Common myeloid progenitor, CD34-positive (primary cell): ENCODE results near the gene SYNDIG1.

Experiments used
- CTCF ChIA-PET: fragments of 350-600 bp; sonication (Branson Sonifier 250); formaldehyde crosslinking; loops from one replicate; lab custom pipeline; 2021; ENCODE audit warnings: antibody characterized with exemption; lab: Charles Lee
- POLR2A ChIA-PET: fragments of 350-600 bp; sonication (Branson Sonifier 250); formaldehyde crosslinking; loops from one replicate; lab custom pipeline; 2021; ENCODE audit warnings: antibody characterized with exemption; lab: Charles Lee
- DNase-seq, 3 donors: peaks; one replicate each; pipeline versions ENCODE4 v3.0.0 to v3.0.0-alpha.2; 2013
- H3K27ac ChIP-seq, 2 experiments: 1 replicate in 1 of 2; 2 replicates in 1 of 2; pipeline ENCODE4 v1.7.0; 2013; ENCODE audit warnings: inconsistent platforms in 2 of 2, low read length in 2 of 2, mild to moderate bottlenecking in 2 of 2, low read depth in 1 of 2, moderate library complexity in 1 of 2; ENCODE audit not compliant: severe bottlenecking in 2 of 2, insufficient read depth in 1 of 2, poor library complexity in 1 of 2
- H3K27me3 ChIP-seq, 5 experiments: replicated peaks in 2 of 5; 1 replicate in 3 of 5; 2 replicates in 2 of 5; pipeline versions ENCODE4 v1.6.1 to v1.7.0; 2013; ENCODE audit warnings: low read length in 4 of 5, mild to moderate bottlenecking in 2 of 5, moderate library complexity in 2 of 5, inconsistent platforms in 1 of 5; ENCODE audit not compliant: insufficient read depth in 5 of 5, control insufficient read depth in 4 of 5
- H3K36me3 ChIP-seq, 4 experiments: 1 replicate in 2 of 4; 2 replicates in 2 of 4; pipeline versions ENCODE4 v1.6.1 to v1.7.0; 2013; ENCODE audit warnings: low read length in 3 of 4, control low read depth in 1 of 4, mild to moderate bottlenecking in 1 of 4; ENCODE audit not compliant: control insufficient read depth in 4 of 4, insufficient read depth in 4 of 4
- H3K4me1 ChIP-seq, 4 experiments: 1 replicate in 3 of 4; 2 replicates in 1 of 4; pipeline versions ENCODE4 v1.6.1 to v1.7.1; 2013; ENCODE audit warnings: low read length in 3 of 4, mild to moderate bottlenecking in 3 of 4, control low read depth in 1 of 4, inconsistent platforms in 1 of 4, moderate library complexity in 1 of 4; ENCODE audit not compliant: control insufficient read depth in 4 of 4, insufficient read depth in 4 of 4; ENCODE audit errors: control extremely low read depth in 1 of 4
- H3K4me3 ChIP-seq, 7 experiments: 1 replicate in 4 of 7; 2 replicates in 3 of 7; pipeline versions ENCODE4 v1.5.1 to v1.7.0; 2013; ENCODE audit warnings: mild to moderate bottlenecking in 7 of 7, low read length in 6 of 7, moderate library complexity in 6 of 7, inconsistent platforms in 2 of 7, low read depth in 2 of 7, control low read depth in 1 of 7; ENCODE audit not compliant: insufficient read depth in 4 of 7, control insufficient read depth in 1 of 7; ENCODE audit errors: extremely low read depth in 1 of 7
- H3K9me3 ChIP-seq, 5 experiments: 1 replicate in 4 of 5; 2 replicates in 1 of 5; pipeline versions ENCODE4 v1.6.1 to v1.7.1; 2013; ENCODE audit warnings: low read length in 4 of 5, mild to moderate bottlenecking in 2 of 5, inconsistent platforms in 1 of 5, low read depth in 1 of 5, moderate library complexity in 1 of 5; ENCODE audit not compliant: control insufficient read depth in 4 of 5, insufficient read depth in 2 of 5; ENCODE audit errors: control extremely low read depth in 1 of 5
- WGBS: methylation state at CpG from one replicate; pipeline ENCODE4 v1.1.5; 2013; ENCODE audit not compliant: insufficient coverage; 5-methylcytosine and 5-hydroxymethylcytosine counted together

The SYNDIG1 gene

GRCh38 chr20:24491041-24491756, 21.8 kb downstream of the SYNDIG1 start:
- Histone ChIP-seq H3K27me3 (no peaks in the 10 kb centered on the region), H3K9me3 (no peaks in the 10 kb centered on the region), H3K27ac (no peak overlapping the region), H3K4me1 (no peaks in the 10 kb centered on the region), H3K4me3 (no peak overlapping the region), H3K36me3 (no peaks in the 10 kb centered on the region)
- POLR2A ChIA-PET: no interaction called here
- WGBS: 96% methylated on average over 8 of the region's 14 CpGs
- CTCF ChIA-PET: no interaction called here
- no peak for DNase-seq

GRCh38 chr20:24492031-24492607, 22.7 kb downstream of the SYNDIG1 start:
- Histone ChIP-seq H3K27me3 (no peaks in the 10 kb centered on the region), H3K4me3 (no peak overlapping the region), H3K36me3 (no peaks in the 10 kb centered on the region), H3K27ac (no peak overlapping the region), H3K9me3 (no peaks in the 10 kb centered on the region), H3K4me1 (no peaks in the 10 kb centered on the region)
- ChIA-PET CTCF (no interaction called here), POLR2A (no interaction called here)
- WGBS: 83% methylated on average over 14 of the region's 16 CpGs
- DNase-seq: no peak

- Histone ChIP-seq H3K27ac (no peak overlapping the region), H3K36me3 (no peaks in the 10 kb centered on the region), H3K27me3 (no peaks in the 10 kb centered on the region), H3K9me3 (no peaks in the 10 kb centered on the region), H3K4me1 (no peaks in the 10 kb centered on the region), H3K4me3 (no peak overlapping the region)
- 80% methylated on average over 2 of the region's 2 CpGs for WGBS
- ChIA-PET POLR2A (no interaction called here), CTCF (no interaction called here)
- DNase-seq: no peak
These were observed 23.3 kb downstream of the SYNDIG1 start for GRCh38 chr20:24492698-24493097.

DNA sequence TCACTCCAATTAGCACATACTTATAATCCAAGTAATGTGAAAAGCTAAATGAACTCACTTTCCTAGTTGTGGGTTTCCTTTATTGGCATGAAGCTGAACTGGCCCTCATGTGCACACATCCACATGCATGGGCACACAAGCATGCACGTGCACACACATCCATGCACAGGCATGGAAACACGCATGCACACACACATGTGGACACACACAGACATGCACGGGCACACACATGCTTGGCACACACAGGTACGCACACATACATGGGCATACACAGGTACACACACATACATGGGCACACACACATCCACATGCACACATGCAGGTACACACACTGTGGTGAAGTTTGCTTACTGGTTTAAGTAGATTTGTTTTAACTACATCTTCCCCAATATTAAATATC, 23.8 kb downstream of the SYNDIG1 start:
- Histone ChIP-seq H3K27me3 (no peaks in the 10 kb centered on the region), H3K4me1 (no peaks in the 10 kb centered on the region), H3K4me3 (no peak overlapping the region), H3K36me3 (no peaks in the 10 kb centered on the region), H3K9me3 (no peaks in the 10 kb centered on the region), H3K27ac (no peak overlapping the region)
- WGBS: 100% methylated on average over 2 of the region's 4 CpGs
- ChIA-PET POLR2A (no interaction called here), CTCF (no interaction called here)
- no peak for DNase-seq

GRCh38 chr20:24493661-24494459, 24.4 kb downstream of the SYNDIG1 start:
- H3K36me3 ChIP-seq: no peaks in the 10 kb centered on the region
- H3K4me1 ChIP-seq: no peaks in the 10 kb centered on the region
- H3K27ac ChIP-seq: no peak overlapping the region
- no peaks in the 10 kb centered on the region for H3K27me3 ChIP-seq
- no peak overlapping the region for H3K4me3 ChIP-seq
- ChIA-PET CTCF (no interaction called here), POLR2A (no interaction called here)
- H3K9me3 ChIP-seq: no peaks in the 10 kb centered on the region
- DNase-seq: no peak
- 98% methylated on average over 13 of the region's 23 CpGs for WGBS

- ChIA-PET CTCF (no interaction called here), POLR2A (no interaction called here)
- Histone ChIP-seq H3K4me1 (no peaks in the 10 kb centered on the region), H3K27ac (no peak overlapping the region), H3K36me3 (no peaks in the 10 kb centered on the region), H3K4me3 (no peak overlapping the region), H3K27me3 (no peaks in the 10 kb centered on the region), H3K9me3 (no peaks in the 10 kb centered on the region)
- no peak for DNase-seq
- 97% methylated on average over 6 of the region's 7 CpGs for WGBS
These were observed 25.1 kb downstream of the SYNDIG1 start for GRCh38 chr20:24494460-24494920.

GRCh38 chr20:24495266-24495665, 25.8 kb downstream of the SYNDIG1 start:
- POLR2A ChIA-PET: no interaction called here
- Histone ChIP-seq H3K4me1 (no peaks in the 10 kb centered on the region), H3K36me3 (no peaks in the 10 kb centered on the region), H3K27me3 (no peaks in the 10 kb centered on the region), H3K9me3 (no peaks in the 10 kb centered on the region), H3K4me3 (no peak overlapping the region), H3K27ac (no peak overlapping the region)
- CTCF ChIA-PET: no interaction called here
- WGBS: 99% methylated on average over 7 of the region's 8 CpGs
- no peak for DNase-seq
